HL-60 (cell line): ENCODE measurements around the gene FTCD.

Experiments used
- DNase-seq, 2 experiments: peaks; one replicate each; pipeline ENCODE4 v3.0.0-alpha.2; 2010 to 2020; ENCODE audit warnings: low read depth in 1 of 2, low spot score in 1 of 2
- H3K27ac ChIP-seq: fragments of 250-450 bp; sonication (Bioruptor Pico); replicated peaks from 2 replicates; pipeline ENCODE4 v1.5.1; 2020; ENCODE audit warnings: mild to moderate bottlenecking, moderate library complexity
- H3K27me3 ChIP-seq: fragments of 250-450 bp; sonication (Bioruptor Pico); 2 replicates; pipeline ENCODE4 v1.5.1; 2021; ENCODE audit warnings: mild to moderate bottlenecking, moderate library complexity; ENCODE audit not compliant: insufficient read depth, poor library complexity, severe bottlenecking
- H3K4me3 ChIP-seq: replicated peaks from 2 replicates; pipeline ENCODE4 v1.5.1; 2011; ENCODE audit warnings: mild to moderate bottlenecking, control low read depth, low read length; ENCODE audit not compliant: insufficient read depth
- GABPA ChIP-seq: IDR thresholded peaks from 2 replicates; pipeline ENCODE4 v1.6.1; 2012; ENCODE audit warnings: low read depth
- POLR2AphosphoS5 ChIP-seq: IDR thresholded peaks from 2 replicates; pipeline ENCODE4 v1.6.1; 2012; ENCODE audit warnings: low read depth
- SPI1 ChIP-seq: IDR thresholded peaks from 2 replicates; pipeline ENCODE4 v1.6.1; 2012; ENCODE audit warnings: low read depth, mild to moderate bottlenecking, borderline replicate concordance
- TF ChIP-seq, protein P1 (sequence below): IDR thresholded peaks from 2 replicates; pipeline ENCODE4 v1.6.1; 2012; ENCODE audit warnings: low read depth; ENCODE audit not compliant: insufficient replicate concordance
- TF ChIP-seq, protein P2 (sequence below): IDR thresholded peaks from one replicate; pipeline ENCODE4 v1.5.1; 2011; ENCODE audit warnings: low read length, control low read depth, inconsistent platforms; ENCODE audit not compliant: insufficient read depth

The FTCD gene

DNA sequence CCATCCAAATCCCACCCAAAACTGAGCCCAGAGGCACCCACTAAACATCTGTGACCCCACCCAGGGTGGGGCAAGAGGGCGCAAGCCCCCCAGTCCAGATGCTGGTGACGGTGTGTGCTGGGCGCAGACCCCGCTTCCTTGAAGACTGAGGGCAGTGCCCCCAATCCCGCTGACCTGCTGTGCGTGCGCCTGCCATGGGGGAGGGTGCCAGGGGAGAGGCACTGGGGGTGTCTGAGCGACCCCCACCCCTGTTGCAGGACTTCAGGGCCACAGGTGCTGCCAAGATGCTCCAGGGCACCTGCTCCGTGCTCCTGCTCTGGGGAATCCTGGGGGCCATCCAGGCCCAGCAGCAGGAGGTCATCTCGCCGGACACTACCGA lies 44.2 kb downstream of the FTCD start:
- no peak for DNase-seq
- H3K27ac ChIP-seq = no peak overlapping the region
- no peak for TF ChIP-seq POLR2AphosphoS5
- TF ChIP-seq, protein P1, sequence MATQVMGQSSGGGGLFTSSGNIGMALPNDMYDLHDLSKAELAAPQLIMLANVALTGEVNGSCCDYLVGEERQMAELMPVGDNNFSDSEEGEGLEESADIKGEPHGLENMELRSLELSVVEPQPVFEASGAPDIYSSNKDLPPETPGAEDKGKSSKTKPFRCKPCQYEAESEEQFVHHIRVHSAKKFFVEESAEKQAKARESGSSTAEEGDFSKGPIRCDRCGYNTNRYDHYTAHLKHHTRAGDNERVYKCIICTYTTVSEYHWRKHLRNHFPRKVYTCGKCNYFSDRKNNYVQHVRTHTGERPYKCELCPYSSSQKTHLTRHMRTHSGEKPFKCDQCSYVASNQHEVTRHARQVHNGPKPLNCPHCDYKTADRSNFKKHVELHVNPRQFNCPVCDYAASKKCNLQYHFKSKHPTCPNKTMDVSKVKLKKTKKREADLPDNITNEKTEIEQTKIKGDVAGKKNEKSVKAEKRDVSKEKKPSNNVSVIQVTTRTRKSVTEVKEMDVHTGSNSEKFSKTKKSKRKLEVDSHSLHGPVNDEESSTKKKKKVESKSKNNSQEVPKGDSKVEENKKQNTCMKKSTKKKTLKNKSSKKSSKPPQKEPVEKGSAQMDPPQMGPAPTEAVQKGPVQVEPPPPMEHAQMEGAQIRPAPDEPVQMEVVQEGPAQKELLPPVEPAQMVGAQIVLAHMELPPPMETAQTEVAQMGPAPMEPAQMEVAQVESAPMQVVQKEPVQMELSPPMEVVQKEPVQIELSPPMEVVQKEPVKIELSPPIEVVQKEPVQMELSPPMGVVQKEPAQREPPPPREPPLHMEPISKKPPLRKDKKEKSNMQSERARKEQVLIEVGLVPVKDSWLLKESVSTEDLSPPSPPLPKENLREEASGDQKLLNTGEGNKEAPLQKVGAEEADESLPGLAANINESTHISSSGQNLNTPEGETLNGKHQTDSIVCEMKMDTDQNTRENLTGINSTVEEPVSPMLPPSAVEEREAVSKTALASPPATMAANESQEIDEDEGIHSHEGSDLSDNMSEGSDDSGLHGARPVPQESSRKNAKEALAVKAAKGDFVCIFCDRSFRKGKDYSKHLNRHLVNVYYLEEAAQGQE = no peak
- TF ChIP-seq, protein P2, sequence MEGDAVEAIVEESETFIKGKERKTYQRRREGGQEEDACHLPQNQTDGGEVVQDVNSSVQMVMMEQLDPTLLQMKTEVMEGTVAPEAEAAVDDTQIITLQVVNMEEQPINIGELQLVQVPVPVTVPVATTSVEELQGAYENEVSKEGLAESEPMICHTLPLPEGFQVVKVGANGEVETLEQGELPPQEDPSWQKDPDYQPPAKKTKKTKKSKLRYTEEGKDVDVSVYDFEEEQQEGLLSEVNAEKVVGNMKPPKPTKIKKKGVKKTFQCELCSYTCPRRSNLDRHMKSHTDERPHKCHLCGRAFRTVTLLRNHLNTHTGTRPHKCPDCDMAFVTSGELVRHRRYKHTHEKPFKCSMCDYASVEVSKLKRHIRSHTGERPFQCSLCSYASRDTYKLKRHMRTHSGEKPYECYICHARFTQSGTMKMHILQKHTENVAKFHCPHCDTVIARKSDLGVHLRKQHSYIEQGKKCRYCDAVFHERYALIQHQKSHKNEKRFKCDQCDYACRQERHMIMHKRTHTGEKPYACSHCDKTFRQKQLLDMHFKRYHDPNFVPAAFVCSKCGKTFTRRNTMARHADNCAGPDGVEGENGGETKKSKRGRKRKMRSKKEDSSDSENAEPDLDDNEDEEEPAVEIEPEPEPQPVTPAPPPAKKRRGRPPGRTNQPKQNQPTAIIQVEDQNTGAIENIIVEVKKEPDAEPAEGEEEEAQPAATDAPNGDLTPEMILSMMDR = no peak
- TF ChIP-seq SPI1 = no peak
- no peak for TF ChIP-seq GABPA
- H3K27me3 ChIP-seq = no peaks in the 10 kb centered on the region
- H3K4me3 ChIP-seq = no peak overlapping the region

DNA sequence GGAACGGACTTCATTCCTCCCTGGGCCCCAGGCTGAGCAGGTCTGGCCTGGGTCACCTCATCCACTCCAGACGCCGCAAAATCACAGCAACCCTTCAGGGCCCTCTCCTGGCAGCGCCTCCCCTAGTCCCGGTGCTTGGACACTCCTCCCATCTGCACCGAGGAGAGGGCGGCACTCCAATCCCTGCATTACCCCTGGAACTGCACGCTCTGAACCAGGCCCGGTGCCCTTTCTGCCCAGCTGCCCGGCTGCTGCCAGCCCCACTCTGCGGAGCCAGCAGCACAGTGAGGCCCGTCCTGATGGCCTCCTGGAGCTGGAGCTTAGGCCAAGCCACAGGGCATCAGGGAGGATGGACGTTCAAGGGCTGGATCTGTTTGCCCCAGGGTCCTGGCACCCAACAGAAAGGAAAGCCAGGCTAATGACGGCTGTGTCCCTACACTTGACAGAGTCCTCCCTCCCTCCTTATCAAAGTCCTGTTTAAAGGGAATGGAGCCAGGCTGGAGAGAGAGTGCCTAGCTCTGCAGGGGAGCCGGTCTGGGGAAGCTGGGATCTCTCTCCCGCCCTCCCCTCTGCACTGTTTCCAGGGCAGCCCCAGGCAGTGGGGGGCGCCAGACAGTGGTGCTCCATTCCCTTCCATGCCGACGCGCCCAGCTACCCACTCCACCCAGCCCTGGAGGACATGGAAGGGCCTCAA lies 44.7 kb downstream of the FTCD start:
- no peaks in the 10 kb centered on the region for H3K27me3 ChIP-seq
- TF ChIP-seq GABPA (no peak), SPI1 (no peak), POLR2AphosphoS5 (no peak)
- TF ChIP-seq, protein P2 = no peak
- TF ChIP-seq, protein P1 = no peak
- no peak overlapping the region for H3K4me3 ChIP-seq
- DNase-seq = no peak
- H3K27ac ChIP-seq = no peak overlapping the region

DNA sequence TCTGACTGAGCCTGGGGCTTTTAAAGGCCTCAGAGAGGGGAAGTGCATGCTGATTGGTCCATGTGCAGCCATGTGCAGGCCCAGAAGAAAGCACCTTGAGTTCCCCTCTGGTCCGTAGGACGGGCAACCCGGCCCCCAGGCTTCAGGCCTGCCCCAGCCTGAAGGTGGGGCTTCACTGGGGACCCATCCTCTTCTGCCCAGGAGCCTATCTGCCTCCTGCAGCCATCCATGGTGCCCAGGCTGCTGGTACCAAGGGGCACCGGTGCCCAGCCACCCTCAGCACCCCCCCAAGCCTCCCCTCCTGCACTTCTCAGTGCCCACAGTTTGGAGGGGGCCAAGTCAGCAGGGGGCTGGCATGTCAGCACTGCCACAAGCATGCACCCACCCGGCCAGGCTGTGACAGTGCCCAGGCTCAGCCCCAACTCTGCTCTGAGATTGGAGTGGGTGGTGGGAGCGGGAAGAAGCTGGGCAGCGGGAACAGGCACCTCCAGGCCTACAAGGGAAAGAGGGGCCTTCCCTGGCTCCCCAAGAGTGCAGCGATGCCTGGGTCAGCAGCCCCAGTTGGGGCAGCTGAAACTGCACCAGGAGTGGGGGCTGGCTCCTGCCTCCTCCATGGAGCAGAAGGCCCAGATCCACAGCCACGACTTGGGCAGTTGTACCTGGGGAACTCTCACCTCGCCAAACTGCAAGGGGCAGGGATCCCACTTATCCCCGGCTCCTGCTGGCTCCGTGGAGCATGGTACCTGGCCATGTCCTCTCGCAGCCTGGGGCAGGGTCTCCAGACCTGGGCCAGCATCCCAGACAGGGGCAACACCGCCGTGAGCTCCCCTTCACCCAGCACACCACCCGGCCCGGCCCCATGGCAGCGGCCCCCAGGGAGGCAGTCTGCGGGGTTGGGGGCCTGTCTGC lies 45.8 kb downstream of the FTCD start:
- TF ChIP-seq SPI1 = no peak
- TF ChIP-seq, protein P1 = no peak
- TF ChIP-seq POLR2AphosphoS5 = no peak
- TF ChIP-seq, protein P2 = no peak
- TF ChIP-seq GABPA = no peak
- H3K27me3 ChIP-seq = no peaks in the 10 kb centered on the region
- no peak overlapping the region for H3K27ac ChIP-seq
- DNase-seq = no peak
- H3K4me3 ChIP-seq = no peak overlapping the region
